Measurements from ENCODE around the gene TOP1.
A peak's percentile ranks its signal among the peaks of the same experiment; 100 is the strongest.

Gene TOP1

GRCh38 chr20:41135888-41136679 lies 107.5 kb downstream of the TOP1 start:
- H3K4me1 ChIP-seq (ENCODE audit: control insufficient read depth, insufficient read depth, low read length, poor library complexity, severe bottlenecking), result peaks cover 19% of the 10 kb centered on the region

DNA sequence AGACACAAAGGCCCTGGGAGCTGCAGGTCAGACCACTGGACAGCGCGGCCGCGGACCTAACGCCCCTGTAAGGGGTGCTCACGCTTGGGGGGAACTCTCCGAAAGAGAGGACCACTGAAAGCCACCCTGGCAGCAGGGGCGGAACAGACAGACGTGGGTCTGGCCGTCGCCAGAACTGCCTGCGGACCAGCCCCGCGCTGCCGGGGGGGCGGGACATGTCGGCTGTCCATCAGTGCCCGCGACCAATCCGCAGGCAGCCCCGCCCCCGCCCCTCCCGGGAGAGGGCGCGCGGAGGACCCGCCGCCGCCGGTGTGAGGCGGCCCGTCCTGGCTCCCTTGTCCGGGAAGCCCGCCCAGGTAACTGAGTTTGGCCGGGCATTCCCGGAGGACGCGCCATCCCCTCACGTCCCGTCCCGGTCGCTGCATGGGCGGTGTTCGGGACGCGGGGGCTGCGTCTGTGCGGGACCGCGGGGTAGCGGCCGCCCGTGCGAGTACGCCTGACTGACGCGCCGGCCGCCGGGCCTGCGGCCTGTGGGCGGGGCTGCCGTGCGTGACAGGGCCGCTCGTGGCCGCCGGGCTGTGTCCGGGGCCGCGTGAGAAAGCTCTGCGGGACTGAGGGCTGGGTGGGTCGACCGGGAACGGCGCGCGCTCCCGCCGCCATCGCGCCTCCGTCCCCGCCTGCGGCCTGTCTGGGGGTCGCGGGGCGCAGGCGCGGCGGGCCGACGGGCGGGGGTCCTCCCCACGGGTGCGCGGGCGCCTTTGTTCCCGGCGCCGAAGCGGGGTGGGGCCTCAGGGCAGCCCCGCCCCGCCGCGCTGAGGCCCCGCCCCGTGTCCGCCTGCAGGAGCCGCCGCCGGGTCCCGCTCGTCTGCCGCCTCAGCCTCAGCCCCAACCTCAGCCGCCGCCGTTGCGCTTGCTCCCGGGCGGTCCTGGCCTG lies 108.3 kb downstream of the TOP1 start, which contains the start of gene PLCG1:
PLCG1 (plus strand) TSS at position 864 of the 934 bp plus-strand sequence. CDS start 99 bp downstream, outside the sequence.
- Histone ChIP-seq H3K4me3 (ENCODE audit: insufficient read depth, low read depth, low read length, poor library complexity, severe bottlenecking) (peak within 1 kb of the TSS; percentile 66), H3K27me3 (replicated peaks; ENCODE audit: control insufficient read depth, insufficient read depth, low read length, poor library complexity, severe bottlenecking) (no peaks in the 10 kb centered on the region), H3K36me3 (ENCODE audit: control insufficient read depth, insufficient read depth, low read length) (no peaks in the 10 kb centered on the region), H3K4me1 (ENCODE audit: control insufficient read depth, insufficient read depth, low read length, poor library complexity, severe bottlenecking) (peaks cover 28% of the 10 kb centered on the region), H3K27ac (ENCODE audit: insufficient read depth, low read length, poor library complexity, severe bottlenecking) (peak within 1 kb of the TSS; percentile 88), H3K9me3 (ENCODE audit: control insufficient read depth, low read length) (no peaks in the 10 kb centered on the region)
- peak; percentile 69 to 81 (median 75) for DNase-seq

More at GRCh38 chr20:41135888-41136679, 107.5 kb downstream of the TOP1 start:
- Histone ChIP-seq H3K27ac (ENCODE audit: insufficient read depth, low read length, poor library complexity, severe bottlenecking) (peak overlapping the region; percentile 85), H3K9me3 (ENCODE audit: control insufficient read depth, low read length) (no peaks in the 10 kb centered on the region), H3K36me3 (ENCODE audit: control insufficient read depth, insufficient read depth, low read length) (no peaks in the 10 kb centered on the region), H3K4me3 (ENCODE audit: insufficient read depth, low read depth, low read length, poor library complexity, severe bottlenecking) (peak overlapping the region; percentile 66), H3K27me3 (replicated peaks; ENCODE audit: control insufficient read depth, insufficient read depth, low read length, poor library complexity, severe bottlenecking) (no peaks in the 10 kb centered on the region)
- no peak for DNase-seq

DNA sequence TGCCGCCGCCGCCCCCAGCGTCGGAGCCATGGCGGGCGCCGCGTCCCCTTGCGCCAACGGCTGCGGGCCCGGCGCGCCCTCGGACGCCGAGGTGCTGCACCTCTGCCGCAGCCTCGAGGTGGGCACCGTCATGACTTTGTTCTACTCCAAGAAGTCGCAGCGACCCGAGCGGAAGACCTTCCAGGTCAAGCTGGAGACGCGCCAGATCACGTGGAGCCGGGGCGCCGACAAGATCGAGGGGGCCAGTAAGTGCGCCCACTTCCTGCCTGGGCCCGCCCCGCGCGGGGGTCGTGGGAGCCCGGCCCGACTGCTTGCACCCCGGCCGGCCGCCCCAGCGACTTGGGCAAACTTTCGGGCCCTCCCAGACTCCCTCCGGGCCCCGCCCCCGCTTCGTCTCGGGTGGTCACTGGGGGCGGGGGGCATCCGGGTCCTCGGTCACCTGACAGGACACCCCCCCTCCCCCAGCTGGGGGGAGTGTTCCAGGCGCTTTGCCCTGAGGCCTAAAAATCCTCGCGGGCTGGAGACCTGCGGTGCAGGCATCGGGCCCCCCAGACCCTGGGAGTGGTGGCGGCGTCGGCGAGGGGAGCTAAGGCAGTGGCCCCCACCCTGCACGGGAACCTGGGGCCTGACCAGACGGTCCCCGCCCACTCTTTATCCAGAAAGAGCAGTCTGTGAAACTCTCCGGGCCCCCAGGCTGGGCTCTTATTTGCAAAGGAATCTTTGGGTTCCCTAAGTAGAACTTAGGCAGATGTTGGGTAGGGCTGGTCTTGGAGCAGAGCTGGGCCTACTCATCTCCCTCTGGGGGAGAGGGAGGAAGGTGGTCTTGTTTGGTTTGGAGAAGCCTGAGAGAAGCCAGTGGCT lies 109.2 kb downstream of the TOP1 start:
- Histone ChIP-seq H3K27me3 (replicated peaks; ENCODE audit: control insufficient read depth, insufficient read depth, low read length, poor library complexity, severe bottlenecking) (no peaks in the 10 kb centered on the region), H3K36me3 (ENCODE audit: control insufficient read depth, insufficient read depth, low read length) (no peaks in the 10 kb centered on the region), H3K4me3 (ENCODE audit: insufficient read depth, low read depth, low read length, poor library complexity, severe bottlenecking) (peak overlapping the region; percentile 66), H3K4me1 (ENCODE audit: control insufficient read depth, insufficient read depth, low read length, poor library complexity, severe bottlenecking) (peaks cover 37% of the 10 kb centered on the region), H3K9me3 (ENCODE audit: control insufficient read depth, low read length) (no peaks in the 10 kb centered on the region), H3K27ac (ENCODE audit: insufficient read depth, low read length, poor library complexity, severe bottlenecking) (peak overlapping the region; percentile 88)
- DNase-seq, result peak; percentile 49 to 63 (median 55)

DNA sequence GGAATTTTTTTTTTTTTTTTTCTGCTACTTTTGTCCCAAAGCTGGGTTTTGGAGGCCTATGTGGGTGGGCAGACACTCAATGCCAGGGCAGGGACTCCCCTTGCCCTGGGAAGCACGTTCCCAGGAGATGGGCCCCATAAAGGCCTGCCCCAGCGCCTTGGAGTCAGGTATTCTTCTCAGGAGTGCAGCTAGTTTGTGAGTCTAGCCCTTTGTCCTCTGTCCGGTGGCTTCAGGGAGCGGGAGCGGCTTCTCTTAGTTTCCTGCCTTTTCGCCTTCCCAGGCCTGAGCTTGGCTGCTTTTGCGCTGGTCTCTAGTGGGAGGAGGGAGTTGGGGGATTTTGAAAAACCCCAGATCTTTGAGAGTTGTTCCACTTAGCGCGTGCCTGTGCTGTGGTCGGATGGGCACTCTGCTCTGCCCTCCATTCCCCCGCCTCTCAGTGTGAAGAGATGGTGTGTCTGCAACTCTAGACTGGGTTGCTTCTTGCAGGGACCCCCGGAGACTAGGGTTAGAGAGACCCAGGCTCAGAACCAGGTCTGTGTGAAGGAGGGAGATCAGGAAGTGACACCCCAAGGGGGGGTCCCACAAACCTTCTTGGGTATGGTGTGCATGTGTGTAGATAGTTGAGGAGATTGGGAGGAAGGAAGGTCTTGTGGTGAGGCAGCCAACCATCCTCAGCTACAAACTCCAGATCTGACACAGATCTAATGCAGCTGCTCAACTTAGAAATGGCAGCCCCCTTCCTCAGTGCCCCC lies 110.0 kb downstream of the TOP1 start:
- DNase-seq, result peak in 2 of 3 donors; percentile 29 to 40
- Histone ChIP-seq H3K9me3 (ENCODE audit: control insufficient read depth, low read length) (no peaks in the 10 kb centered on the region), H3K27me3 (replicated peaks; ENCODE audit: control insufficient read depth, insufficient read depth, low read length, poor library complexity, severe bottlenecking) (no peaks in the 10 kb centered on the region), H3K27ac (ENCODE audit: insufficient read depth, low read length, poor library complexity, severe bottlenecking) (peak overlapping the region; percentile 88), H3K4me3 (ENCODE audit: insufficient read depth, low read depth, low read length, poor library complexity, severe bottlenecking) (peak overlapping the region; percentile 66), H3K36me3 (ENCODE audit: control insufficient read depth, insufficient read depth, low read length) (no peaks in the 10 kb centered on the region), H3K4me1 (ENCODE audit: control insufficient read depth, insufficient read depth, low read length, poor library complexity, severe bottlenecking) (peaks cover 45% of the 10 kb centered on the region)

GRCh38 chr20:41139227-41140093 lies 110.8 kb downstream of the TOP1 start:
- Histone ChIP-seq H3K4me1 (ENCODE audit: control insufficient read depth, insufficient read depth, low read length, poor library complexity, severe bottlenecking) (peaks cover 53% of the 10 kb centered on the region), H3K27ac (ENCODE audit: insufficient read depth, low read length, poor library complexity, severe bottlenecking) (peak overlapping the region; percentile 88)
- no peak for DNase-seq

GRCh38 chr20:41140226-41141133 lies 111.9 kb downstream of the TOP1 start:
- H3K27ac ChIP-seq (ENCODE audit: insufficient read depth, low read length, poor library complexity, severe bottlenecking), result peak overlapping the region; percentile 88
- peaks cover 62% of the 10 kb centered on the region for H3K4me1 ChIP-seq (ENCODE audit: control insufficient read depth, insufficient read depth, low read length, poor library complexity, severe bottlenecking)
- H3K4me3 ChIP-seq (ENCODE audit: insufficient read depth, low read depth, low read length, poor library complexity, severe bottlenecking), result peak overlapping the region; percentile 66
- H3K36me3 ChIP-seq (ENCODE audit: control insufficient read depth, insufficient read depth, low read length), result no peaks in the 10 kb centered on the region
- no peaks in the 10 kb centered on the region for H3K9me3 ChIP-seq (ENCODE audit: control insufficient read depth, low read length)
- no peaks in the 10 kb centered on the region for H3K27me3 ChIP-seq (replicated peaks; ENCODE audit: control insufficient read depth, insufficient read depth, low read length, poor library complexity, severe bottlenecking)
- no peak for DNase-seq

More at GRCh38 chr20:41139227-41140093, 110.8 kb downstream of the TOP1 start:
- H3K4me3 ChIP-seq (ENCODE audit: insufficient read depth, low read depth, low read length, poor library complexity, severe bottlenecking), result peak overlapping the region; percentile 66
- no peaks in the 10 kb centered on the region for H3K36me3 ChIP-seq (ENCODE audit: control insufficient read depth, insufficient read depth, low read length)
- no peaks in the 10 kb centered on the region for H3K9me3 ChIP-seq (ENCODE audit: control insufficient read depth, low read length)
- no peaks in the 10 kb centered on the region for H3K27me3 ChIP-seq (replicated peaks; ENCODE audit: control insufficient read depth, insufficient read depth, low read length, poor library complexity, severe bottlenecking)

- H3K27ac ChIP-seq (ENCODE audit: insufficient read depth, low read length, poor library complexity, severe bottlenecking), result peak overlapping the region; percentile 88
Observed at GRCh38 chr20:41141153-41141815, 112.7 kb downstream of the TOP1 start.

More at GRCh38 chr20:41141153-41141815, 112.7 kb downstream of the TOP1 start:
- H3K27me3 ChIP-seq (replicated peaks; ENCODE audit: control insufficient read depth, insufficient read depth, low read length, poor library complexity, severe bottlenecking), result no peaks in the 10 kb centered on the region
- H3K9me3 ChIP-seq (ENCODE audit: control insufficient read depth, low read length), result no peaks in the 10 kb centered on the region
- peak overlapping the region; percentile 66 for H3K4me3 ChIP-seq (ENCODE audit: insufficient read depth, low read depth, low read length, poor library complexity, severe bottlenecking)
- no peaks in the 10 kb centered on the region for H3K36me3 ChIP-seq (ENCODE audit: control insufficient read depth, insufficient read depth, low read length)
- DNase-seq, result no peak
- peaks cover 66% of the 10 kb centered on the region for H3K4me1 ChIP-seq (ENCODE audit: control insufficient read depth, insufficient read depth, low read length, poor library complexity, severe bottlenecking)
